Inflammatory macrophage (primary cell): Measurements from ENCODE around the gene NONO.
"Not testable (repeated sequence)": the region's sequence is repeated elsewhere in the genome, so short reads cannot be mapped to it uniquely, and the experiment has no call there.

Source experiments
- DNase-seq, 2 donors: peaks; one replicate each; pipeline ENCODE4 v3.0.0-alpha.2; 2020 to 2022

The NONO gene

GRCh38 chrX:71285929-71286328 is 2.5 kb downstream of the NONO start:
- no peak for DNase-seq

DNA sequence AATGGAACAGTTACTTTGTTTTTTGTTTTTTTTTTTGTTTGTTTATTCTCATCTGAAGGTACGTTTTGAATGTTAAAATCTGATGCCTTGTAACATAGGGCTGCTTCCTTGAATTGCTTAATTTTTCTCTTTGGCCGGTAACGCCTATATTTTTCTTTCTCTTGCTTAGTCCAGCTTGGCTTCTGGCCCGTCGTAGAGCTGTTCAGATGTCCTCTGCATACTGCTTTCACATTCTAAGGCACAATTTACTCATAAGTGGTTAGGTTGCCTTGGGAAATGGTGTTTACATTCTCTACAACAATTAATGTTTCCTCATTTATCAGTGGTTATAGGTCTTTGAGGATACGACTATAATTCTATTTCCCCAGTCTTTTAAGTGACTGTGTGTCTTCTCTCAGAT is 7.9 kb downstream of the NONO start:
- no peak for DNase-seq

DNA sequence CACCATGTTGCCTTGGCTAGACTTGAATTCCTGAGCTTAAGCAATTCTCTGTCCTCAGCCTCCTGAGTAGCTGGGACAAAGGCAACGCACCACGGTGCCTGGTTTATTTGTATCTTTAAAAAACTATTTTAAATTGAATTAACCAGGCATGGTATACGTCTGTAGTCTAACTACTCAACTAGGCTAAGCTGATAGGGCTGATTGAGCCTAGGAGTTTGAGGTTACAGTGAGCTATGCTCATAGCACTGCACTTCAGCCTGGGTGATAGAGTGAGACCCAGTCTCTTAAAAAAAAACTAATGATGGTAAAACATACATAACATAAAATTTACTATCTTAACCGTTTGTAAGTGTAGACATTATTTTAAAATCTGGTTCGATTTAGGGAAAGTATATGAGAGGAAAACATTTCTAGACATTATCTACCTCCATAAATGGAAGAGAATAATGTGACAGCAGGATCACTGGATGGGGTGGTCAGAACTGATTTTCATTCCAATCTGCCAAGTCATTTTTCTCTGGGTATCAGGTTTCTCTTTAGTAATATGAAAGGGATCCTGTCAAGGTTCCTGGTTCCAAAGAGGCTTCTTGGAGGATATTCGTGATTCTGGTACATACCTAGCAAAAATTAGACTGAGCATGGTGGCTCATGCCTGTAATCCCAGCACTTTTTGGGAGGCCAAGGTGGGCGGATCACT is 9.4 kb downstream of the NONO start:
- no peak for DNase-seq

GRCh38 chrX:71296806-71297205 is 13.4 kb downstream of the NONO start:
- no peak for DNase-seq

DNA sequence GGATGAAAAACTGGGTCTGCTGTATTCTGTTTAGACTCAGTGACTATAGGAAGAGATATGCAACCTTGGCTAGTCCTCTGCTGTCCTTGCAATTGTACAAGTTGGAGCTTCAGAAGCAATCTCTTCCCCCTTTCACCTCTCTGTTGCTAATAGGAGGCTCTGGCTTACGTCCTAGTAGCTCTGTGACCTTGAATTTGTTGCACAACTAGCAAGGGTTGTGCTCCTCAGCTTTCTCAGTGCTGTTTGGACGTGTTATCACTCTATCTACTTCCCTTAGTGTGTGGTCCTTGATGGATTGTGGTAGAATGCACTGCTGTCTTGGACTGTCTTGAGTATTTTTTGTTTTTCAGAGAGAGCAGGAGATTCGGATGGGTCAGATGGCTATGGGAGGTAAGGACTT is 14.7 kb downstream of the NONO start:
- no peak for DNase-seq

GRCh38 chrX:71300064-71300463 is 16.6 kb downstream of the NONO start:
- DNase-seq = not testable (repeated sequence)

DNA sequence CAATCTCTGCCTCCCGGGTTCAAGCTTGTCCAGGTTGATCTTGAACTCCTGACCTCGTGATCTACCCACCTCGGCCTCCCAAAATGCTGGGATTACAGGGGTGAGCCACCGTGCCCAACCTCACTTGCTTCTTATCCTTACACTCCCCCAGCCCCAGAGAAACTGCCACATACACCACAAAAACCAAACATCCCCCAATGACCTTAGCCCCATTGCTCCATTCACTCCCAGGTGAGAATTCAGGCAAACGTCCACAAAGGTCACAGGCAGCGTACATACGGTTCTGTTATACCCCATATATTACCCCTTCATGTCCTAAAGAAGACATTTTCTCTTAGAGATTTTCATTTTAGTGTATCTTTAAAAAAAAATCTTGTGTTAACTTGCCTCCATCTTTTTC is 17.1 kb downstream of the NONO start:
- not testable (repeated sequence) for DNase-seq

DNA sequence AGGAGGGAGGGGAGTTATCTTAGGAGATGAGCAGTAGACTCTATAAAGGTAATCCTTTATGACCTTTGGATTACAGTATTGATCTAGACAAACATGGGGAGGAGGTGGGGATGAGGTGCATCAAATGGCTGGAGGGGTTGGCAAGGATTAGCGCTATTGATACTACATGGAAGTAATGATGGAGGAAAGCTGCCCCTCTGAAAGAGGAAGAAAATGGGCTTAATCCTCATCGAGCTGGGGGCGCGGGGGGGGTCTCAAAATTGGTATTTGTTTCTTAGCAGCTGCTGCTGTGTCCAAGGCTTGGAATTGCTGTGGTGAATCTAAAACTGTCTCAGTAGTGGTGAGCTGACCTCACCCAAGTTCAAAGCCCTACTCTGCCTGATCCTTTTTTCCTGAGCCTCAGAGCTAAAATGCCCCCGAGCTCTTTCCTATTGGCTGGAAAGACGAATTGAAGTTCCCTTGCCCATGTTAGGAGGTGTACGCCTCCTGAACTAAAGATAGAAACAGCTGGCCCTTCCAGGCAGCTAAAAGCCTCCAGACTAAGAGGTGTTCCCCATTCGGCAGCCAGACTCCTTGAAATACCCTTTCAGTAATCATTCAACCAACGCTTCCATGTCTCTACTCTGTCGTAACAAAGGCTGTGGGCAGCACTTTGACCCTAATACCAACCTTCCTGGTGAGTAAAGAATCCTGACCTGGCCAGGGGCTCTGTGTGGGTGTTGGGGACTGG is 17.9 kb downstream of the NONO start, which contains the start of gene ITGB1BP2:
ITGB1BP2 (plus strand) TSS at position 556 of the 730 bp plus-strand sequence; CDS start at position 613, 57 bp downstream.
- DNase-seq = peak; percentile 28 to 55

DNA sequence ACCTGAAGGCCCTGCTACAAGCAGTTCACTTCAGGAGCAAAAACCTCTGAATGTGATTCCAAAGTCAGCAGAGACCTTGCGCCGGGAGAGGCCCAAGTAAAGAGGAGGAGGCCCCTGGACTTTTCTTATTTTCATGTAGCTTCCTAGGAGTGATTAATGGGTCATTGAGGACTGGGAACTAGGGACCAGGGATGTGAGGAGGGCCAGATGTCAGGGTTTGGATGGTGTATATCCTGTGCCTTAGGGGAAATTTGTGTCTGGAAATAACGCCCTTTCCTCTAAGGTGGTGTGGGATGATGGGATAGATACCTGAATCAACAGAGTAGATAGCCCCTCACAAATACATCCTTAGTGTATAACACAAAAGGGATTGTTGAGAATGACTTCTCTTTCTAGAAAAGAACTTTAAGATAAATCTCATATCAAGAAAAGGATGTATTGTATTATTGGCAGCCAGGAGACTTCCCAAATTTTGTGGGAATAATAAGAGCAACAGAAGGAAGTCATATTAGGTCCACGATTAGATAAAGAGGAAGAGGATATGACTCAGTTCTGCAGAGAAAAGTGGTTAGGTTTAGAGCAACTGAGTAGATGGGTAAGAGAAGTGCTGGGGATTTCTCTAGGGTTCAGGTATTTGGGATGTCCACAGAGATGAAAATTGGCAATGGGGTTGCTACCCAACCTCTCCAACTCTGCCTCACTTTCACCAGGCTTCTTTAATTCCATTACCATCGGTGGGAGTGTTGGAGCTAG is 19.2 kb downstream of the NONO start:
- DNase-seq = peak; percentile 8 to 32

GRCh38 chrX:71304561-71304960 is 21.1 kb downstream of the NONO start:
- DNase-seq = no peak

GRCh38 chrX:71315917-71316316 is 32.5 kb downstream of the NONO start:
- no peak for DNase-seq

DNA sequence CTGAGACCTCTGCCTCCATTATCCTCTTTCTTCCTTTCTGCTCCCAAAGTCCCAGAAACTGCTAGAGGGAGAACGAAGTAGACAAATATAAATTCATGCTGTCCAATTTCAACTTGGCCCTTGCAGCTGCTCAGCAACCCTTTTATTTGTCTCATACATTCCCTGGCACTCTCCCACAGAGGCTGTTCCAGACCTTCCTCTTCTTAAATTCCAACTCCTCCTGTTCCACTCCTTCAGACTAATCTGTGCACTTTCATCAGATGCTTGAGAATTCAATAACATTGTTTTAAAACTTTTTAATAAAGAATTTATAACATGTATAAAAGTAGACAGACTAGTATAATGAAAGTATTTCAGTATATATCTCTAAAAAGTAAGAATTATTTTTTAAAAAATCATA is 33.5 kb downstream of the NONO start:
- not testable (repeated sequence) for DNase-seq

- peak in 1 of 2 donors; percentile 1 for DNase-seq
These were observed 36.7 kb downstream of the NONO start for GRCh38 chrX:71320126-71320525.

GRCh38 chrX:71321731-71322130 is 38.3 kb downstream of the NONO start:
- no peak for DNase-seq

GRCh38 chrX:71324452-71324851 is 41.0 kb downstream of the NONO start:
- DNase-seq = not testable (repeated sequence)

GRCh38 chrX:71326394-71326793 is 43.0 kb downstream of the NONO start:
- no peak for DNase-seq

GRCh38 chrX:71349151-71349665 is 65.8 kb downstream of the NONO start:
- not testable (repeated sequence) for DNase-seq

- not testable (repeated sequence) for DNase-seq
These were observed 66.4 kb downstream of the NONO start for GRCh38 chrX:71349867-71350266.
